Measurements from ENCODE around the gene CYFIP1.

GRCh38 chr15:22872936-22873701 lies 107.0 kb downstream of the CYFIP1 start:
- no peak for TF ChIP-seq EZH2phosphoT487 (IDR thresholded peaks at IDR 0.05; ENCODE audit: borderline replicate concordance, low read length)
- TF ChIP-seq CTCF (conservative IDR thresholded peaks at IDR 0.05; ENCODE audit: low read depth, low read length), result no peak

Data from PC-3 (cell line).